GM21619 (cell line): ENCODE results near the gene ARMH1.

Experiments used
- ATAC-seq: cut with Tn5 transposase; IDR thresholded peaks from one replicate; pipeline ENCODE4 v1.9.1; 2021; ENCODE audit not compliant: unreplicated experiment

ARMH1 gene

DNA sequence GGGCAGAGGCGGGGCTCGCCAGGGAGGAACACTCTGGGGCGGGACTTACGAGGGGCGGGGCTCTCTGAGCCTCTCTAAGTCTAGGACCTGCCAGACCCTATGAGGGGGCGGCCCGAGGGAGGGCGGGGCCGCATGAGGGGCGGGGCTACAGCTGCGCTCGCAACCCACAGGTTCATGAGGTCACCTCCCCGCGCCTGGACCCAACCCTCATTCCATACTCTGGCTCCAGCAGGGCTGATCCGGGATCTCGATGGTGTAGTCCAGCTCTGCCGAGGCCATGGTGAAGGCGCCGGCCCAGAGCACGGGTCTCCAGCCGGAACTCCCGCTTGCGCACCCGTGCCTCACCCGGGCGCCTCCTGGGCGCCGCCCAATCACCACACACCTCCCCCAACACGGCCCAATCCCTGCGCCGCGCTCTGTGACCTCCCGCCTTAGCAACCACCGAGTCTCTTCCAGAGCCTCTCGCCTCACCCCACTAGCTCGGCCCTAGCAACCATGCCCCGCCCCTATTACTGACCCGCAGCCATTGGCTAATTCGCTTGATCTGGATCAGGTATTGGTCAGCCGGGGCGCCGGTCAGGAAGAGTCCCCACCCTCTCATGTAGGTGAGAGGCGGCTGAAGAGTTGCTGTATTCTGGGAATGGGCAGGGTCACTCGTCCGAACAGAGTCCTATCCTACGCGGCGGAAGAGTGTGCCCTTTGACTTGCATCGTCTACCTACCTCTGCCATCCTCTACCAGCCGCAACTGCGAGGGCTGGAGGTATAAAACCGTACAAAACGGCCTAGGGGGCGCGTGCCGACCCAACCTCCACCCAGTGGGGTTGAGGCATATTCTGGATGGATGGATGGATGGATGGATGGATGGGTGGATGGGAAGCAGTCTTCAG lies at the start of gene ARMH1, which contains the start of gene TMEM53:
TSS of gene ARMH1 (plus strand) at position 602 of the 888 bp plus-strand sequence. CDS start 14,984 bp downstream, outside the sequence.
TSS of gene TMEM53 (minus strand) at position 369 of the 888 bp plus-strand sequence. CDS start at position 279, 90 bp downstream.
- peak; percentile 87 for ATAC-seq

DNA sequence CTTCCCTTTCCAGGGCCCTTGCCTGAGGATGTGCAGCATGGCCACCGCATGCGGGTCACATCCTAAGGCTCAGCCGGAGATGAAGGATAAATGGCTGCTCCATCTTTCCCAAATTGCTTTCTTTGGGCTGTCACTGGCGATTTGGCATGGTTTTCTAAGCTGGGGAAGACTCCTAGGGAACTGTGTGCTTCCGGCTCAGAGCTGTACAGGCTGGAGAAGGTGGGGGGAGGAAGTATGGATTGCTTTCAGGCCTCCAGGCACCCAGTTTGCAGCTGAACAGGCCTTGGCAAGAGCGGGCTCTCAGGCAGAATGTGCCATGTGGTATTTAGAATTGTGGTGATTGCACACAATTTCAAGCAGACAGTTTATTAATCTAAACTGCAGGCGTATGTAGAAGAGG lies 49.2 kb upstream of the ARMH1 start:
- no peak for ATAC-seq

DNA sequence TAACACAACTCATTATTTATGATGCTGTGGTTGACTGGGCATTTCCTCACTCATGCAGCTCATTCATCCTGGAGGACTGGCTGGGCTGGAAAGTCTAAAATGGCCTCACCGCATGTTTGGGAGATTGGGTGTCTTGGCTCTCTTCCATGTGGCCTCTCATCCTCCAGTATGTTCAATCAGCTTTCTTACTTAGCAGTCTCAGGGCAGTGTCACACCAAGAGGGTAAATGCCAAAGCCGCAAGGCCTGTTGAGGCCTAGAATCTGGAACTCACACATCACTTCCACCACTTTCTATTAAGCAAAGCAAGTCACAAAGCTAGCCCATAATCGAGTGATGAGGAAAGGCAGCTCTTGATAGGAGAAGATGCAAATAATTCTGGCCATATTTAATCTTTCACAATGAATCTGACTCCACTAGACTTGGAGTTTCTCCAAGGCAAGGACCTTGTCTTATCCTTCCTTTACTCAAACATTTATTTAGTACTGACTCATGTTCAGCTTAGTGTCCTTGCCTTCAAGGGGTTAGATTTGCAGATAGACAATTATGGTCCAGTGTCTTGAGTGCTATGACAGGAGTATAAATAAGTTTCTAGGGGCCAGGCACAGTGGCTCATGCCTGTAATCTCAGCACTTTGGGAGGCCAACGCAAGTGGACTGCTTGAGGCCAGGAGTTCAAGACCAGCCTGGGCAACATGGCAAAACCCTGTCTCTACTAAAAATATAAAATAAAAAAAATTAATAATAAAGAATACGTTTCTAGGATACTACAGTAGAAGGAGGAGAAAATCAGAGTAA lies 45.4 kb upstream of the ARMH1 start:
- ATAC-seq, result no peak

DNA sequence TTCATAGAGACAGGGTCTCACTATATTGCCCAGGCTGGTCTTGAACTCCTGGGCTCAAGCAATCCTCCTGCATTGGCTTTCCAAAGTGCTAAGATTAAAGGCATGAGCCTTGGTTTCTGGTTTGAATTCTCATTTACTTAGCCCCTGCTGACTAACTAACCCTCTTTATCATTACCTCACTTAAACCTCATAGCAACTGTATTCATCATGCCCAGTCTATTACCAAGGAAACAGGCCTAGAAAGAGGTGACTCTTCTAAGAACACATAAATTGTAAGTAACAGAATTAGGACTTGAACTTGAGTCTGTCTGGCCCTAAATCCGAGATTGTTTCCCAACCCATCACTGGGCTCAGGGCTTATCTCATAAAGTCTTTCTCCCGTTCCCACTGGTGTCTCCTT lies 44.4 kb upstream of the ARMH1 start:
- no peak for ATAC-seq

GRCh38 chr1:44631333-44631646 lies 43.2 kb upstream of the ARMH1 start:
- peak; percentile 22 for ATAC-seq

DNA sequence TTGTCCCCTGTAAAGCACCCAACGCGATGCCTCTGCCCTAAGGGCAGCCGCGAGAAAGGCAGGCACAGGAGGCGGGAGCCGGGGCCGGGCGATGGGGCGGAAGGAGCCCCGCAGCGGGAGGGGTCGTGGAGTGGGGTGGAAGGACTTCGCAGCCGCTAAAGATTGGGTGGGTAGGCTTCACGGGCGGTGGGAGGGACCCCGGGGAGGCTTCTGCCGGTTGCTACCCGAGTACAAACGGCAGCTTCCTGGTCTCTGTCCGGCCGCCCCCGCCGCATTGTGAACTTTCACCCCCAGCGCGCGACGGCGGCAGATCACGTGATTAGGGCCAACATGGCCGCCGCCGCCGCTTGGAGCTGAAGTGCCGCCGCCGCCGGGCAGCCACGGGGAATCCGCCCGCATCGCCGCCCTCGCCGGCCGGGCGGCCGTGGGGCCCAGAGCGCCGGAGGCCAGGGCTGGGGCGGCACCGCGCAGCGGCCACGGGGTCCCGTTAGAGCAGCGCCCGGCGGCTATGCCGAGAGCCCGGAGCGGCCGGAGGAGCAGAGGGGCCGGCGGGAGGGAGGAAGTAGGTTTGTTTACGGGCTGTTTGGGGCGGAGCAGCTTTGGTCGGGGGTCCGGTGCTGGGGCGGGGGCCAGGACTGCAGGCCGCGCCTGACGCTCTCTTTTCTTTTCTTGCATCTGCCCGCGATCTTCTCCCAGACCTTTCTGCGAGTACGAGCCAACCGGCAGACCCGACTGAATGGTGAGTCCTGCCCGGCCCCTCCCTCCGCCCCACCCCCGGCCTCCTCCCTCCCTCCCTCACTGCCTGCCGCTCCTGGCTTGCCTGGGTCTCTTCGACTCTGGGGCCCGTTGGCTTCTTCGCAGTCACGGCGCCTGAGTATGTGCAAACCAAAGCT lies 42.6 kb upstream of the ARMH1 start:
- ATAC-seq, result peak; percentile 63

DNA sequence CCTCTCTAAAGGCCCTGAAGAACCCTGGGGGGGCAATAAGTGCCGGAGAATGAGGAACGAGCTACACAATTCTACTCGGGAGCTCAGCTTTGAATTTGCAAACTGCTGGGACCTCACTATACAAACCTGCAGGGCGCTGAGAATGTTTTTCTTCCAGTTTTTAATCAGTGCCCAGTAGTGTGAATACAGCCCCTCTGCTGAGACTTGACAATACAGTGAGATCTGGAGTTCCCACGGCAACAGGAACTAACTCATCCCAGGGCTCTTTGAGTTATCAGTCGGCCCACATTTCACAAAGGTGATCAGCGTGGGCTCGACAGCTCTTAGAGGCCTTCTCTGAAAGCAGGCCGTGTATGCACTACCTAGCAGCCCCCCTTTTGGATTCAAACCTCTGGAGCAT lies 41.9 kb upstream of the ARMH1 start:
- no peak for ATAC-seq

GRCh38 chr1:44634606-44635189 lies 39.8 kb upstream of the ARMH1 start:
- ATAC-seq, result no peak

GRCh38 chr1:44635439-44635838 lies 39.1 kb upstream of the ARMH1 start:
- no peak for ATAC-seq

GRCh38 chr1:44636083-44636687 lies 38.3 kb upstream of the ARMH1 start:
- no peak for ATAC-seq

- no peak for ATAC-seq
Observed at GRCh38 chr1:44636688-44637598, 37.6 kb upstream of the ARMH1 start.

DNA sequence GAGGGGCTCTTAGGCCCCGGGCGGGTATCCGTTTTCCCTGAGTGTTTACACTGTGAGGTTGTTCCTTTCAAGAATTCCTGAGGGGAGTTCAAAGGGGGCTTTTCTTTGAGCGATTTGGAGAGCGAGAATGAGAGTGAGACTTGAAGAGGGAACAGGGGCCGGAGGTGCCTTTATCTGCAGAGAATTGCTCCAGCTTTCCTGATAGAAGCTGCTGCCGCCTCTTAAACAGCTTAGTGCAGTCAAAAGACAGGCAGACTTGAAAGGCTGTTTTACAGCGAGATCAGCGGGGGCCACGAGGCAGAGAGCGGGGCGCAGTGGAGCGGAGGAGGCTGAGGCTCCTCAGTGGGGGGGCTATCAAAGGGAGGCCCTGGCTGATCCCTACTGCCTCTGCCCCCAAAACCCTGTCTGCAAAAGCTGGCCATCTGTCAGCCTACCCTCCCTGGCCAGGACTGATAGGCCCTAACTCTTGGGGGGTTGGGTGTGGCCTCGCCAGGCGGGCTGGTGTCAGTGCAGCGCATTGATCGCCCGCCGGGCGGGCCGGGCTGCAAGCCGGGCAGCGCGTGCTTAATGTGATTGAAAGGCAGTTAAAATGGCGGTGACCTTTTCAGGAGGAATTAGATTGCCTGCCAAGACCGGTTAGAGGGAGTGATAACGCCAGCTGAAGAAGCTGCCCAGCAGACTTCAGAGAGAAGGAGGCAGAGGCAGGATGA lies 36.7 kb upstream of the ARMH1 start:
- no peak for ATAC-seq

DNA sequence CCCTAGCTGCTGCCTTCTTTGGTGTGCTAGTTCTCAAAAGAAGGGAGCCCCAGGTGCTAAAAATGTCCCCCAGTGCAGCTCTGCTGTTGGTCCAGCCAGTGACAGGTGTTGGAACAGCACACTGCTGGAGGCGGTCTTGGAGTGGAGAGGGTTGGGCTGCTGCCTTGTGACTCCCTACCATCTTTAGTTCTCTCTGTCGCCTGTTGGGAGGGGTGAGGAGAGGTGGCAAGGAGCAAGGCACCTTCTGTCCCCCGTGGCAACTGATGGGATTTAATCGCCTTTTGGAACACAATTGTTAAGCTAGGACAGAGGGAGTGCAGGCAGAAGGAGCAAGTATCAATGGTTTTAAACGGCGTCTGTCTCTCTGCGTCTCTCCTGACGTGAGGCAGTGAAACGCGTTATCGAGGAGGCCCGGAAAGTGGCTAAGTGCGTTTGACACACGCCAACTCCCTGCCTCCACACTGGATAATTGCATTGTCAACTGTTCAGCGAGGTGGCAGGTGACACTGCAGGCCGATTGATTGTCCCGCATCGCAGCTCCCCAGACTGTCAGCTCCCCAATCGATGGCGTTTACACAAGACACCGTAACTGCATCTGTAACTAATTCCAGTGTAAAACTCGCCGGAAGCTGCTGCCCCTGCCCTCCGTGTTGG lies 34.2 kb upstream of the ARMH1 start:
- ATAC-seq, result no peak

DNA sequence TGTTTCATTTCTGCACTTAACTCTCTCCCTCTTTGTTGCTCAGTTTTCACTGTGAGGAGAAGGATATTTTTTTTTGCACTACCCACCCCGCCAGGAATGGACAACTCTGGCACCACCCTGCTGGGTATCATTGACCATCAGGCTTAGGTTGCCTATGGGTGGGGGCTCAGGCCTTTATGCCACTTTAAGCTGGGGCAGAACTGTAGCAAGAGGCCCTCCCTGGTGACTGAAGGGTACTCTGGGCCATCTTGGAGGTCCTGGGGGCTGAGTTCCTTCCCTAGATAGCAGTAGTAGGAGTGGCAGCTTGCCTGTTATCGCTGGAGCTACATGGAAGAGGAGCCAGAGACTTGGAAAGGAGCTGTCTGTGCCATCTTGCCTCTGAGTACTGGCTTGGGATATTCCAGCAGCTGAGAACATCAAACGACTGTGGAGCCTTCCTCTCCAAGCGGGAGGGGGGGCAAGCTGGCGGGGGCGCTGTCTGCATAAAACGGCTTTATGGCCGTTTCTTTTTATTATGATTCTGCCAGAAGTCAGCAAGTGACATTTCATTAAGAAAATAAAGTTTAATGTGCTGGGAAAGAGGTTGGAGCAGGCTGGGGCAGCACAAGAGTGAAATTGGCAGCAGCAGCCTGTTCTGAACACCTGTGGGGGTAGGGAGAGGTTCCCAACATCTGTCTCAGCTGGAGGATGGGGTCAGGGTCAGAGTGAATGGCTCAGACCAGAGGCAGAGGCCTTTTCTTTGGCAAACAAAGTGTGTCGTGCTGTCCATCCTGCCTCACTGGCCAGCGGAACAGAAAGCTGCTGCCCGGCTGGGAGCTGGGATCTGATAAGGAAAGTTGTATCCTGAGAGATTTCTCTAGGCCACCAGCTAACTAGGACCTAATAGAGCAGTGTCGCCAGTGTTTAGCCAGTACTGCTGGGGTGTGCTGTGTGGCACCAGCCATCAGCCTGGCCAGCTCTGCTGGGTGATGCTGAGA lies 33.1 kb upstream of the ARMH1 start:
- no peak for ATAC-seq

GRCh38 chr1:44642255-44642654 lies 32.3 kb upstream of the ARMH1 start:
- no peak for ATAC-seq

GRCh38 chr1:44642925-44643324 lies 31.6 kb upstream of the ARMH1 start:
- no peak for ATAC-seq
